H7 (cell line): ENCODE measurements around the gene DCN. TPM values are rescaled to one million over a fixed set of nuclear protein-coding genes. Genes with fewer than 3 reads are reported as not detected.
"Not testable (repeated sequence)": the region's sequence is repeated elsewhere in the genome, so short reads cannot be mapped to it uniquely, and the experiment has no call there.

ENCODE experiments used
- DNase-seq: peaks from one replicate; pipeline ENCODE4 v3.0.0; 2012
- H3K27me3 ChIP-seq: 2 replicates; pipeline ENCODE4 v1.6.0; 2011; ENCODE audit warnings: mild to moderate bottlenecking, low read length; ENCODE audit not compliant: control insufficient read depth, insufficient read depth
- H3K36me3 ChIP-seq: replicated peaks from 2 replicates; pipeline ENCODE4 v1.5.1; 2011; ENCODE audit warnings: low read length; ENCODE audit not compliant: control insufficient read depth, insufficient read depth
- H3K4me3 ChIP-seq: 2 replicates; pipeline ENCODE4 v1.5.1; 2011; ENCODE audit warnings: low read depth, mild to moderate bottlenecking, control low read depth, low read length, moderate library complexity; ENCODE audit not compliant: insufficient read depth
- total RNA-seq: library from RNA; depleted of rRNA; stranded (reverse); fragments of >200 nt; shearing (Covaris generic); gene quantifications from 2 replicates; pipeline ENCODE4 v1.2.3, GENCODE V29; 2014; rRNA removed

The DCN gene, protein sequence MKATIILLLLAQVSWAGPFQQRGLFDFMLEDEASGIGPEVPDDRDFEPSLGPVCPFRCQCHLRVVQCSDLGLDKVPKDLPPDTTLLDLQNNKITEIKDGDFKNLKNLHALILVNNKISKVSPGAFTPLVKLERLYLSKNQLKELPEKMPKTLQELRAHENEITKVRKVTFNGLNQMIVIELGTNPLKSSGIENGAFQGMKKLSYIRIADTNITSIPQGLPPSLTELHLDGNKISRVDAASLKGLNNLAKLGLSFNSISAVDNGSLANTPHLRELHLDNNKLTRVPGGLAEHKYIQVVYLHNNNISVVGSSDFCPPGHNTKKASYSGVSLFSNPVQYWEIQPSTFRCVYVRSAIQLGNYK
- total RNA-seq, result 0.22 TPM in 1 of 2 replicates, not detected in the other

- Histone ChIP-seq H3K27me3 (no peaks in the 10 kb centered on the region), H3K36me3 (no peaks in the 10 kb centered on the region), H3K4me3 (no peak within 1 kb of the TSS)
- no peak for DNase-seq
These were observed at the start of gene DCN for GRCh38 chr12:91182636-91183455. Gene DCN, minus strand, starts transcription at chr12:91182817. Its CDS starts 4,265 bp downstream, at chr12:91178552.

GRCh38 chr12:91230841-91231240, 48.2 kb upstream of the DCN start:
- H3K27me3 ChIP-seq, result no peaks in the 10 kb centered on the region
- DNase-seq, result no peak
- no peaks in the 10 kb centered on the region for H3K36me3 ChIP-seq
- H3K4me3 ChIP-seq, result no peak overlapping the region

DNA sequence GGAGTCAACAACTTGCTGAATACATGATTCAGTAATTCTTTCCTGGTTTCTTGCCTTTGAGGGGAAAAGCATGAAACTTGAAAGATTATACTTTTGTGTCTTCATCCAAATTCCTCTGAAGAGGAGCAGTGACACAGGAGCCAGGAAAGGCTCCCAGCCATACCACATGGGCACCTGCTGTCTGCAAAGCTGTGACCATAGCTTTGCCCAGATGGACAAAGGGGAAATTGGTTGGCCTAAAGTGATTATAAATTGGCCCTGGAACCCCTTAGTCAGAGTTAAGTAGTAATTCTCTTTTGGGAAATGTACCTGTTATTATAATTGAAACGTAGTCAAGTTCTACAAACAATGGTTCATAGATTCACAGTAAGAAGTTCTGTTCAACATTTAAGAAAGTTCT, 44.3 kb upstream of the DCN start:
- DNase-seq, result no peak

DNA sequence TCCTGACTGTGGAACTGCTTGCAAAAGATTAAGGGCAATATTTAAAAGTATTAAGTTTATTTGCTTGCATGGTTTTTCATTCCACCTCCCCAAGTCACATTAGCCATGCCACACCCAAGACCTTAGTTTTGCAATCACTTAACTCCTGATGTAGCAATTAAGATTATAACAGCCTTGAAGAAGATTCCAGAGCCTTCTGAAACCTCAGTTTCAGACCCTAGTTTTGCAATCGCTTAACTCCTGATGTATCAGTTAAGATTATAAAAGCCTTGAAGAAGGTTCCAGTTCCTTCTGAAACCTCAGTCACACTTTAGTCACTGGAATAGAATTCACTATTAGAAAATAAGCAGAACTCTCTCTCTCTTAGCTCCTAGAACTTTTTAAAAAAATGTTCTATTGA, 42.7 kb upstream of the DCN start:
- Histone ChIP-seq H3K4me3 (no peak overlapping the region), H3K27me3 (no peaks in the 10 kb centered on the region), H3K36me3 (no peaks in the 10 kb centered on the region)
- no peak for DNase-seq

More for the DNA sequence above, 44.3 kb upstream of the DCN start:
- no peak overlapping the region for H3K4me3 ChIP-seq
- no peaks in the 10 kb centered on the region for H3K27me3 ChIP-seq
- H3K36me3 ChIP-seq, result no peaks in the 10 kb centered on the region

- DNase-seq, result no peak
- Histone ChIP-seq H3K4me3 (no peak overlapping the region), H3K27me3 (no peaks in the 10 kb centered on the region), H3K36me3 (no peaks in the 10 kb centered on the region)
These were observed 41.8 kb upstream of the DCN start for GRCh38 chr12:91224401-91224800.

DNA sequence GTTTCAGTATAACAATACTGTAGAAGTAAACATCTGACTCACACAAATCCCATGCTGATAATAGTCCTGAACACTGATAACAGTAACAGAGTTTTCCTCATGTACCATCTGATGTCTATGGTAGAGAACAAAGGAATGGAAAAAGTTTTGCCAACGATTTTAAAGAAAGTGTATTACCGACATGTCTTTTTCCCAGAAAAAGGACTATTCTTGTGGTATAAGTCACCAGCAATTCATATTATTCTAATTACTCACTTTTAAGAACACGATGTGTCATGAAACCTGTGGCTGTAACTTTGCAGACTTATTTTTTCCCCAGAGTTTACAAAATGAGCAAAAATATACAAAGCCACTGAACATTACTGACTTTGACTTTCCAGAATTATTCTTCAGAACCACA, 40.1 kb upstream of the DCN start:
- no peak overlapping the region for H3K4me3 ChIP-seq
- DNase-seq, result no peak
- no peaks in the 10 kb centered on the region for H3K27me3 ChIP-seq
- H3K36me3 ChIP-seq, result no peaks in the 10 kb centered on the region

- no peaks in the 10 kb centered on the region for H3K36me3 ChIP-seq
- H3K27me3 ChIP-seq, result no peaks in the 10 kb centered on the region
- no peak for DNase-seq
- no peak overlapping the region for H3K4me3 ChIP-seq
These were observed 37.3 kb upstream of the DCN start for GRCh38 chr12:91219919-91220318.

DNA sequence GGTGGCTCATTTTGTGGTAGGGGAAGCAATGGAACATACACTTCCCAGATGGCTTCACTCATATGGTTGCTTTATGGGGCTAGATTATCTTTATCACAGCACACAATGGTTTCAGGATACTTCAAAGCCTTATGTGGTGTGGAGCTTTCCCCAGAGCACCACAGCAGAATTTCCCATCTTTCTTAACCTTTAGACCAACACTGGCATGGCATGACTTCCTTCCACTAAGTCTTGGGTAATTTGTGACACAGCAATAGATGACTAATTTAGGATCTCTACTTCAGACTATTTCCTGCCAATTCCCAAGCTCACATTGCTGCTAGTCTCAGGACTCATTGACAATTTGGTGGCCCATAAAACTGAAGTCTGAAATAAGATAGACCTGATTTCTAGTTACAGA, 36.9 kb upstream of the DCN start:
- Histone ChIP-seq H3K36me3 (no peaks in the 10 kb centered on the region), H3K4me3 (no peak overlapping the region), H3K27me3 (no peaks in the 10 kb centered on the region)
- no peak for DNase-seq

GRCh38 chr12:91216871-91217270, 34.3 kb upstream of the DCN start:
- DNase-seq, result no peak

GRCh38 chr12:91215940-91216454, 33.4 kb upstream of the DCN start:
- Histone ChIP-seq H3K4me3 (no peak overlapping the region), H3K27me3 (no peaks in the 10 kb centered on the region), H3K36me3 (no peaks in the 10 kb centered on the region)
- DNase-seq, result no peak

More at GRCh38 chr12:91216871-91217270, 34.3 kb upstream of the DCN start:
- no peaks in the 10 kb centered on the region for H3K36me3 ChIP-seq
- H3K4me3 ChIP-seq, result no peak overlapping the region
- H3K27me3 ChIP-seq, result no peaks in the 10 kb centered on the region

DNA sequence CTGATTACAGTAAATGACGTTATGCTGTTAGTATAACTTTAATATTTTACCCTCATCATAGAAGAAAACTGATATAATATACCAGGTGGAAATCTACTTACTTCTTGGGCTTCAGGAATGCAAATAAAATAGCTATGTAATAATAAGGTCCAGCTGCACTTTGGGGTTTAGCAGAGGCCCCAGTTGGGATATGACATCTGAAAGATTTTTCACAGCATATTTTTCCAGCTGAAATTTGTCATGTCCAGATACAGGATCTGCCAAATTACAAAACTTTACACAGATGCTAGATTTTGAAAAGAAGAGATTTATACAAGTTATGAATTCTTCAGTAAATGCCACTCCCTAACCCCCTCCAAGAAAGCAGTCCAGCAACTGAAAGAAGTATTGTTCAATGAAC, 29.2 kb upstream of the DCN start:
- Histone ChIP-seq H3K36me3 (no peaks in the 10 kb centered on the region), H3K4me3 (no peak overlapping the region), H3K27me3 (no peaks in the 10 kb centered on the region)
- no peak for DNase-seq

DNA sequence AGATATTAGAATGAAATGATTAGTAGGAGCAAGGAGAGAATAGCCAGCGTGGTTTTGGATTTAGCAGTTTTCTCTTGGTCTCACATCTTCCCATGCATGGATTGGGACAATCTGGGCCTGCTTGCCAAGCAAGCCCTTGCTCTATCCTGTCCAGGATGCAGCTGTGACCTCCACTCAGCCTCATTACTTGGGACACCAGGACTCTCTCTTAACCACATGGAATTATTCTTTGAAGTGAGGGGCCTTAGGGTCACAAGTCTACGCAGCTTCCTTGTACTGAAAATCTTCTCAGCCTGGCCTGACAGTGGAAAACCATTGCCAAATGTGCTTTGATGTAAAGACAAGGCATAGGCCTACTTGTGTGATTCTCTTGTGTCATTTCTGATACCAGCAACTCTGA, 28.0 kb upstream of the DCN start:
- Histone ChIP-seq H3K27me3 (no peaks in the 10 kb centered on the region), H3K4me3 (no peak overlapping the region), H3K36me3 (no peaks in the 10 kb centered on the region)
- no peak for DNase-seq

DNA sequence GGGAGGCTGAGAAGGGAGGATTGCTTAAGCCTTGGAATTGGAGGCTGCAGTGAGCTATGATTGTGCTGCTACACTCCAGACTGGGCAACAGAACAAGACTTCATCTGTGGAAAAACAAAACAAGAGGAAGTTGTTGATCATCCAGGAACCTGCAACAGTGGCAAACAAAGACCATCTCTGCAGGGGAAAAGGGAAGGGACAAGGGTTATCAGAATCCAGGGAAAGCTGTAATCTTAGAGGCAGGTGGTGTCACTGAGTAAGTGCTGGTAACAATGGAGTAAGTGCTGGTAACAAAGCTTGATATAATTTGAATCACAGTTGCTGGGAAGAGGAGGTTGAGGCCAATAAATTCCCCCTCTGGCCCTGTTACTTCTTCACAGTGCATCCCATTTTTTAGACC, 27.5 kb upstream of the DCN start:
- Histone ChIP-seq H3K36me3 (no peaks in the 10 kb centered on the region), H3K27me3 (no peaks in the 10 kb centered on the region), H3K4me3 (no peak overlapping the region)
- no peak for DNase-seq

DNA sequence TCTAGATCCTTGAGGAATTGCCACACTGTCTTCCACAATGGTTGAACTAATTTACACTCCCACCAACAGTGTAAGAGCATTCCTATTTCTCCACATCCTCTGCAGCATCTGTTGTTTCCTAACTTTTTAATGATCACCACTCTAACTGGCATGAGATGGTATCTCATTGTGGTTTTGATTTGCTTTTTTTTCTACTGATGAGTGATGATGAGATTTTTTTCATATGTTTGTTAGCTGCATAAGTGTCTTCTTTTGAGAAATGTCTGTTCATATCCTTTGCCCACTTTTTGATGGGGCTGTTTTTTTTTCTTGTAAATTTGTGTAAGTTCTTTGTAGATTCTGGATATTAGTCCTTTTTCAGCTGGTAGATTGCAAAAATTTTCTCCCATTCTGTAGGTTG, 24.7 kb upstream of the DCN start:
- not testable (repeated sequence) for H3K4me3 ChIP-seq, DNase-seq, H3K27me3 ChIP-seq, H3K36me3 ChIP-seq

DNA sequence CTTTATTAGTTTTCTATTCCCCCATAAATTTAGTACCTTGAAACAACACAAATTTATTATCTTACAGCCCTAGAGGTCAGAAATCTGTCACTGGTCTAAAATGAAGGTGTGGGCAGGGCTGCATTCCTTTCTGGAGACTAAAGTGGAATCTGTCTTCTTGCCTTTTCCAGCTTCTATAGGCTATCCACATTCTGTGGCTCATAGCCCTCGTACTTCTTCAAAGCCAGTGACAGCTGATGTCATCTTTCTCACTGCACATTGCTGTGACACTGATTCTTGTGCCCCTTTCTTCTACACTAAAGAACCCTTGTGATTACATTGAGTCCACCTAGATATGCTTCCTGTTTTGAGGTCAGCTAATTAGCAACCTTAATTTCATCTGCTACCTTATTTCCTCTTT, 23.2 kb upstream of the DCN start:
- H3K36me3 ChIP-seq, result no peaks in the 10 kb centered on the region
- H3K27me3 ChIP-seq, result no peaks in the 10 kb centered on the region
- H3K4me3 ChIP-seq, result no peak overlapping the region
- no peak for DNase-seq
